Medulla oblongata (tissue), 1 donor: ENCODE measurements around the gene ACVR1B.
A peak's percentile ranks its signal among the peaks of the same experiment; 100 is the strongest.

Experiments used
- DNase-seq: peaks from one replicate; pipeline ENCODE4 v3.0.0-alpha.2; 2015; ENCODE audit errors: extremely low spot score

Gene ACVR1B

GRCh38 chr12:51917041-51917590 is 34.4 kb upstream of the ACVR1B start:
- DNase-seq, result no peak

GRCh38 chr12:51917746-51918453 is 33.6 kb upstream of the ACVR1B start:
- no peak for DNase-seq

GRCh38 chr12:51920046-51920445 is 31.5 kb upstream of the ACVR1B start:
- no peak for DNase-seq

- no peak for DNase-seq
Measured at GRCh38 chr12:51921017-51921725, 30.3 kb upstream of the ACVR1B start.

- DNase-seq, result no peak
Measured at GRCh38 chr12:51922146-51922545, 29.4 kb upstream of the ACVR1B start.

GRCh38 chr12:51922762-51923505 is 28.6 kb upstream of the ACVR1B start:
- peak; percentile 85 for DNase-seq

GRCh38 chr12:51923506-51924365 is 27.8 kb upstream of the ACVR1B start:
- DNase-seq, result peak; percentile 24

GRCh38 chr12:51924551-51925319 is 26.8 kb upstream of the ACVR1B start:
- no peak for DNase-seq

GRCh38 chr12:51925346-51926063 is 26.0 kb upstream of the ACVR1B start:
- no peak for DNase-seq

GRCh38 chr12:51926064-51926632 is 25.4 kb upstream of the ACVR1B start:
- no peak for DNase-seq

- DNase-seq, result no peak
Measured at GRCh38 chr12:51926718-51927117, 24.8 kb upstream of the ACVR1B start.

- DNase-seq, result no peak
Measured at GRCh38 chr12:51932218-51933076, 19.1 kb upstream of the ACVR1B start.

GRCh38 chr12:51934080-51934479 is 17.4 kb upstream of the ACVR1B start:
- no peak for DNase-seq

- no peak for DNase-seq
Measured at GRCh38 chr12:51937926-51938325, 13.6 kb upstream of the ACVR1B start.

- no peak for DNase-seq
Measured at GRCh38 chr12:51938726-51939125, 12.8 kb upstream of the ACVR1B start.

GRCh38 chr12:51941011-51941581 is 10.4 kb upstream of the ACVR1B start:
- DNase-seq, result no peak

- no peak for DNase-seq
Measured at GRCh38 chr12:51941604-51942003, 9.9 kb upstream of the ACVR1B start.

- no peak for DNase-seq
Measured at GRCh38 chr12:51942056-51942455, 9.4 kb upstream of the ACVR1B start.
